ENCODE measurements around the gene ELFN1.

DNA sequence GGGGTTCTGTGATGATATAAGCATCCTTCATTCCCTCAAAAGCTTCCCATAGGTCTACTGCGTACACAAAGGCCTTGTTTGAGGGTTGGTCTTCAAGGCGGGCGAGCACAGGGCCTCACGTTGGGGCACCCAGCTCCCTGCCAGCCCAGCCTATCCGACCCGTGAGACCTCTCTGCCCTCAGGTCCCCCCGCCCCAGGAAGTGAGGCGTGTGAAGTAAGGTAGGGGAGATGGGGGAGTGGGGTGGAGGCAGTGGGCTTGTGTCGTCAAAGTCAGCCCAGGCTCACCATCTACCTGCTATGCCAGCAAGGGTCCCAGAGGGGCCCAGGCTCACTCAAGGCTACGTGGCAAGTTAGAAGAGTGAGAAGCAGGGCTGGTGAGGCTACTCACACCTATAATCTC, 47.6 kb upstream of the ELFN1 start:
- TF ChIP-seq POLR2AphosphoS5 (IDR thresholded peaks at IDR 0.05) (no peak), POLR2A (IDR thresholded peaks at IDR 0.05) (no peak)
- TF ChIP-seq, protein P1, sequence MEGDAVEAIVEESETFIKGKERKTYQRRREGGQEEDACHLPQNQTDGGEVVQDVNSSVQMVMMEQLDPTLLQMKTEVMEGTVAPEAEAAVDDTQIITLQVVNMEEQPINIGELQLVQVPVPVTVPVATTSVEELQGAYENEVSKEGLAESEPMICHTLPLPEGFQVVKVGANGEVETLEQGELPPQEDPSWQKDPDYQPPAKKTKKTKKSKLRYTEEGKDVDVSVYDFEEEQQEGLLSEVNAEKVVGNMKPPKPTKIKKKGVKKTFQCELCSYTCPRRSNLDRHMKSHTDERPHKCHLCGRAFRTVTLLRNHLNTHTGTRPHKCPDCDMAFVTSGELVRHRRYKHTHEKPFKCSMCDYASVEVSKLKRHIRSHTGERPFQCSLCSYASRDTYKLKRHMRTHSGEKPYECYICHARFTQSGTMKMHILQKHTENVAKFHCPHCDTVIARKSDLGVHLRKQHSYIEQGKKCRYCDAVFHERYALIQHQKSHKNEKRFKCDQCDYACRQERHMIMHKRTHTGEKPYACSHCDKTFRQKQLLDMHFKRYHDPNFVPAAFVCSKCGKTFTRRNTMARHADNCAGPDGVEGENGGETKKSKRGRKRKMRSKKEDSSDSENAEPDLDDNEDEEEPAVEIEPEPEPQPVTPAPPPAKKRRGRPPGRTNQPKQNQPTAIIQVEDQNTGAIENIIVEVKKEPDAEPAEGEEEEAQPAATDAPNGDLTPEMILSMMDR (IDR thresholded peaks at IDR 0.05) = no peak
